SKM-1 (cell line): ENCODE measurements around the gene USP22.

Source experiments
- DNase-seq: peaks from one replicate; lab custom pipeline; 2025; ENCODE audit not compliant: unreplicated experiment; lab: John Stamatoyannopoulos, UW

The USP22 gene

GRCh38 chr17:21002309-21003006 lies 40.4 kb downstream of the USP22 start:
- no peak for DNase-seq

GRCh38 chr17:21001813-21002221 lies 41.0 kb downstream of the USP22 start:
- DNase-seq = no peak

- no peak for DNase-seq
These were observed 41.5 kb downstream of the USP22 start for GRCh38 chr17:21001111-21001812.

GRCh38 chr17:20999841-21000532 lies 42.8 kb downstream of the USP22 start:
- DNase-seq = no peak

GRCh38 chr17:20999044-20999573 lies 43.7 kb downstream of the USP22 start:
- DNase-seq = no peak

- no peak for DNase-seq
These were observed 44.2 kb downstream of the USP22 start for GRCh38 chr17:20998571-20999043.

- DNase-seq = no peak
These were observed 44.9 kb downstream of the USP22 start for GRCh38 chr17:20997711-20998570.

- DNase-seq = no peak
These were observed 45.8 kb downstream of the USP22 start for GRCh38 chr17:20996724-20997615.

GRCh38 chr17:20995873-20996723 lies 46.7 kb downstream of the USP22 start:
- no peak for DNase-seq

- DNase-seq = no peak
These were observed 47.5 kb downstream of the USP22 start for GRCh38 chr17:20995164-20995872.

GRCh38 chr17:20994779-20995149 lies 48.0 kb downstream of the USP22 start:
- no peak for DNase-seq

GRCh38 chr17:20993863-20994778 lies 48.7 kb downstream of the USP22 start:
- no peak for DNase-seq

GRCh38 chr17:20992987-20993862 lies 49.6 kb downstream of the USP22 start:
- DNase-seq = peak; percentile 16

GRCh38 chr17:20992416-20992815 lies 50.4 kb downstream of the USP22 start:
- DNase-seq = no peak

GRCh38 chr17:20991276-20992037 lies 51.4 kb downstream of the USP22 start:
- DNase-seq = no peak
